Measurements from ENCODE around the gene DNASE2.

DNASE2 gene

DNA sequence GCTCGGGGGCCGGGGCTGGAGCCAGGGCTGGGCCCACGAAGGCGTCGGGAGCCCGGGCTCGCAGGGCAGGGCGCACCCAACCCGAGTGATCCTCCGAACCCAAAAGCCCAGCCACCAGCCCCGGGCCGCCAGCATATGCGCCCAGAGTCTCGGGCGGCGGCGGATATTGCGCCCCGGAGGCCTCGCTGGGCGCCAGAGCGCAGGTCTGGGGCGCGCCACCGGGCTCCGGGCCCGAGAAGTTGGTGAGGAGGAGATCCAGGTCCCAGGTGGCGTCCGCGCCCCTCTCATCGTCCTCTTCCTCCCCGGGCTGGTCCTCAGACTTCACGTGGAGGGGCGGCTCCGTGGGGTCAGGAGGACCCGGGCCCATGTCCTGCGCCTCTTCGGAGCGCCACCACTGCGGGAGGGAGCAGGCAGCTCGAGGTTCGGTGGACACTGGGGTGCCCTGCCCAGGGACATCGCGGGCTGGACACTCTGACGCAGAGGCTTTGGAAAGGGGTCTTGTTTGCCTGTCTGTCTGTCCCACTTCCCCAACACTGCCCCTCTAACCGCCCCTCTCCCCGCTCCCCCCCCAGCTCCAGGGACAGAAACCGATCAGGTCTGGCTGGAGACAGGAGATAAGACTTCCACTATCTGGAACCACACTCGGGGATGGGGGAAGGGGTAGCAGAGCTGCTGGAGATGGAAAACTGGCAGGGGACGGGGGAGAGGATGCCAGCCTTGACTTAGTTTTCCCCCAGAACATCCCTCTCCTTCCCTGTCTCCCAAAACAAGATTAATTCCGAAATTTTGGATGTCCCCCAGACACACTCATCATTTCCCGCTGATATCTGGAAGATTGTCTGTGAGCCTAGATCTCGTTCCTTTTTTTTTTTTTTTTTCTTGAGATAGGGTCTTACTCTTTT, 4.8 kb upstream of the DNASE2 start:
- no peak for DNase-seq

DNA sequence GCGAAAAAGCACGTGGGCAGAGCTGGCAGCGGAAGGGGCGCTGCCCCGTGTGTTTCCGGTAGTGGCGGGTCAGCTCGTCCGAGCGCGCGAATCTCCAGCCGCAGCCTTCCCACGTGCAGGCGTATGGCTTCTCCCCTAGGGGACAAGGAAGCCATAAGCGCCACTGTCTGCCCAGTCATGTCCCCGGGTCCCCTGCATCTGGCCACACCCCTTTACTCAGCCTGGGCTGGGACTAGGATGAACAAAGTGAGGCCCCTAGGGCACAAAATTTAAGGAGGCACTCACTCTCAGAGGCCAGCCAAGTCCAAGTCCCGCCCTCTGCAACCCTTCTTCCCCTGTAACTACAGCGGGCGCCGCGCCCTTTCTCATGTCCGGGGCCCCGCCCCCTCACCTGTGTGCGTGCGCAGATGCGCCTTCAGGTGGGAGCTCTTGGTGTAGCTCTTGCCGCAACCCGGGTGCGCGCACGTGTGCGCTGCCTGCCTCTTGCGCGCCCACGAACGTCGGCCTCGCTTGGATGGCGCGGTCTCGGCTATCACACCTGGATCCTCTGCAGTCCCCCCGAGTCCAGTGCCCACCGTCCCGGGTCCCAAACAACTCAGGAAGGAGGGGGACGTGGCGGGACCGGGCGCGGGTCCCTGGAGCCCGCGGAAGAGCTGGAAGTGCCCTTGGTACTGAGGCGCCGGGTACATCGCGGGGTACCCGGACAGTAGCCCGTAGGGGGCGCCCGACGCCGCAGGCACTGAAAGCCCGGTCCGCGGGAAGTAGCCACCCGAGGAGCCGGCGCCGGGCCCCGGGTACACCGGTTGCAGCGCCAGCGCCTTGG, 3.9 kb upstream of the DNASE2 start:
- peak; percentile 86 for DNase-seq

GRCh38 chr19:12884627-12884925, 3.3 kb upstream of the DNASE2 start:
- no peak for DNase-seq

GRCh38 chr19:12884202-12884601, 3.0 kb upstream of the DNASE2 start:
- no peak for DNase-seq

DNA sequence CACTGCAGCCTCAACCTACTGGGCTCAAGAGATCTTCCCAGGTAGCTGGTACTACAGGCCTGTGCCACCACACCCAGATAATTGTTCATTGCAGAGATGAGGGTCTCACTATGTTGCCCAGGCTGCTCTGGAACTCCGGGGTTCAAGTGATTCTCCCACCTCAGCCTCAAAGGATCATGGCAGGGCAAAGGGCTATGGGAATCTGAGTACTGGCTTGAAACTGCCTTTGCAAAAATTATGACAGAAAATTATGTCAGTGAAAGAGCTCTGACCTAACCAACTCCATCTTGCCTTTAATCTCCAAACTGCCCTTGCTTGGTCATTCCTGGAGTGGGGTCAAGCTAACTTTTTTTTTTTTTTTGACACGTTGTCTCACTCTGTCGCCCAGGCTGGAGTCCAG, 1.3 kb upstream of the DNASE2 start:
- DNase-seq, result no peak

- DNase-seq, result no peak
These were observed 588 bp downstream of the DNASE2 start for GRCh38 chr19:12880551-12881171.

GRCh38 chr19:12875086-12875485, 6.2 kb downstream of the DNASE2 start:
- DNase-seq, result no peak

- DNase-seq, result no peak
These were observed 7.1 kb downstream of the DNASE2 start for GRCh38 chr19:12873891-12874745.

GRCh38 chr19:12872941-12873890, 8.0 kb downstream of the DNASE2 start:
- DNase-seq, result peak; percentile 72

DNA sequence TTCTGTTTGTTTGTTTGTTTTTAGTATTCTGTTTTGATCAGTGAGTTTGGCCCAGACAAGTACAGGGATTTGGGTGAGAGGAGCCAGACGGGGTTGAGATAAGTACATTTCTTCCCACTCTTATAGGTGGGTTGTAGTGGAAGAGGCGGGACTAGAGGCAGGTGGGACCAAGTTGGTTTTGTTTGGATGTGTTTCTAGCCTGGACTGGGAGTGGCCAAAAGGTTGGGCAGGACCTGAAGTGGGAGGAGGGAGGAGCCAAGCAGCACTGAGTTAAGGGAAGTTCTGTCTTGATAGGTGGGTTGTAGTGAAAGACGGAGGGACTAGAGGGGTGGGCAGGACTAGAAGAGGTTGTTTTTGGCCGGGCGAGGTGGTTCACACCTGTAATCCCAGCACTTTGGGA, 9.0 kb downstream of the DNASE2 start:
- DNase-seq, result no peak

- no peak for DNase-seq
These were observed 9.6 kb downstream of the DNASE2 start for GRCh38 chr19:12871681-12872080.

DNA sequence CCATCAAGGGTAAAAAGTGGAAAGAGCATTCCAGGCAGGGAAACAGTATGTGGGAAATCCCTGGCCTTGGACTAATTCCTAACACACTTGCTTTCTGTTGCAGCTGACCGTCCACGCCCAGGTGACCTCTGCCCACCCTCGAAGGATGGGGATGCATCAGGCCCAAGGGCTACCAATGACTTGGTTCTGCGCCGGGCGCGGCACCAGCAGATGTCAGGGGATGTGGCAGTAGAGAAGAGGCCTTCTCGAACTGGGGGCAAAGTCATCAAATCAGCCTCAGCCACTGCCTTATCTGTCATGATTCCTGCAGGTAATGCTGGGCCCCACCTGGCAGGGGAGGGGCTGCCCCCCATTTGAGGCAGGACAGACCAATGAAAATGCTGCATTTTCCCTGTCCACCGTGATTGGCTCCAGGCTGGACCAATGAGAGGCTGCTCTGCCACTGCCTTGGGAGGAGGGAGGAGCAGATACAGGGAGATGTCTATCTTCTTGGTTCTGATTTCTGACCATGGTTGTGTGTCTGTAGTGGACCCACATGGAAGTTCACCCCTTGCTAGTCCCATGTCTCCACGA, 12.6 kb downstream of the DNASE2 start:
- no peak for DNase-seq

DNA sequence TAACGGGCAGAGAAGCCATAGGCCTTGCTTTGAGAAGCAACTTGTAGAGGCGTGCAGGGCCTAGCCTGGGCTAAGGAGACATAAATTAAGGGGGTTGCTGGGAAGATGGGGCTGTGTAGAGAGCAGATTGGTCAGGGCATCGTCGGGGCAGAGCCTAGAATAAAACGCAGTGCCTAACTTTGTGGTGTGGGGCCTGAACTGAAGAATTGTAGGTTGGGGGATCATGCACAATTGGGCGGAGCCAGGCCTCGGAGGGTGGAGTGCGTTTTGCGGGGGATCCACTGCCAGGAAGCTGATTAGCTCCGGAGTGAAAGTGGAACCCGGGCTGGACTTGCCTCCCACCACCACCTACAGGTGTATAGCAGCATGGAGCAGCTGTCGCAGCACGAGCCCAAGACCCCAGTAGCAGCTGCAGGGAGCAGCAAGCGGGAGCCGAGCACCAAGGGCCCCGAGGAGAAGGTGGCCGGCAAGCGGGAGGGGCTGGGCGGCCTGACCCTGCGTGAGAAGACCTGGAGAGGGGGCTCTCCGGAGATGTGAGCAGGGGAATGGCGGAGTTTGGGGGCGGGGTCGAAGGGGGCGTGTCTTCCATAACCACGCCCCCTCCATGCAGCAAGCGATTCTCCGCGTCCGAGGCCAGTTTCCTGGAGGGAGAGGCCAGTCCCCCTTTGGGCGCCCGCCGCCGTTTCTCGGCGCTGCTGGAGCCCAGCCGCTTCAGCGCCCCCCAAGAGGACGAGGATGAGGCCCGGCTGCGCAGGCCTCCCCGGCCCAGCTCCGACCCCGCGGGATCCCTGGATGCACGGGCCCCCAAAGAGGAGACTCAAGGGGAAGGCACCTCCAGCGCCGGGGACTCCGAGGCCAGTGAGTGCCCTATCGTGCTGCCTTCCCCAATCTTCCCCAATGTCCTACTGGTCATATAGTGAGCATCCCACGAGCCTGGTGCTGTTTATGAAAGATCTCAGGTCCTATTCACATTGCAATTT, 13.8 kb downstream of the DNASE2 start:
- peak; percentile 73 for DNase-seq

- no peak for DNase-seq
These were observed 14.7 kb downstream of the DNASE2 start for GRCh38 chr19:12866416-12867119.

GRCh38 chr19:12865746-12866415, 15.4 kb downstream of the DNASE2 start:
- DNase-seq, result no peak

GRCh38 chr19:12864721-12865715, 16.2 kb downstream of the DNASE2 start:
- no peak for DNase-seq

DNA sequence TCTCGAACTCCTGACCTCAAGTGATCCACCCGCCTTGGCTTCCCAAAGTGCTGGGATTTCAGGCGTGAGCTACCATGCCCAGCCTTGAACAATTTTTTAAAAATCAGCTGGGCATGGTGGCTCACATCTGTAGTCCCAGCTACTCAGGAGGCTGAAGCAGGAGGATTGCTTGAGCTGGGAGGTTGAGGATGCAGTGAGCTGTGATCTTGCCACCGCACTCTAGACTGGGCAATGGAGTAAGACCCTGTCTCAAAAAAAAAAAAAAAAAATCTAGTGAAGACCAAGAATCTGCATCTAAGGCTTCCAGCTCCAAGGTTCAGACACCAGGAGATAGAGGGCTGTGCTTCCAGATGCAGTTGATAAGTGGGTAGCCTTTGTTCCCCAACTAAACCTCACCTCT, 17.1 kb downstream of the DNASE2 start:
- DNase-seq, result no peak
